GM06990 (cell line): Measurements from ENCODE around the gene CCNG2.

ENCODE experiments used
- DNase-seq: peaks from one replicate; pipeline ENCODE4 v3.0.0-alpha.2; 2011; ENCODE audit not compliant: insufficient read length; ENCODE audit errors: extremely low read depth
- H3K27me3 ChIP-seq: replicated peaks from 2 replicates; pipeline ENCODE4 v1.6.0; 2011; ENCODE audit warnings: low read length; ENCODE audit not compliant: control insufficient read depth, insufficient read depth
- H3K36me3 ChIP-seq: 2 replicates; pipeline ENCODE4 v1.5.1; 2011; ENCODE audit warnings: low read length; ENCODE audit not compliant: control insufficient read depth, insufficient read depth
- H3K4me3 ChIP-seq: replicated peaks from 2 replicates; pipeline ENCODE4 v1.5.1; 2011; ENCODE audit warnings: low read depth, mild to moderate bottlenecking, control low read depth, low read length
- TF ChIP-seq, protein P1 (sequence below): IDR thresholded peaks from 2 replicates; pipeline ENCODE4 v1.5.1; 2011; ENCODE audit warnings: low read length, control low read depth, mild to moderate bottlenecking, inconsistent platforms; ENCODE audit not compliant: insufficient read depth, poor library complexity, severe bottlenecking

The CCNG2 gene

DNA sequence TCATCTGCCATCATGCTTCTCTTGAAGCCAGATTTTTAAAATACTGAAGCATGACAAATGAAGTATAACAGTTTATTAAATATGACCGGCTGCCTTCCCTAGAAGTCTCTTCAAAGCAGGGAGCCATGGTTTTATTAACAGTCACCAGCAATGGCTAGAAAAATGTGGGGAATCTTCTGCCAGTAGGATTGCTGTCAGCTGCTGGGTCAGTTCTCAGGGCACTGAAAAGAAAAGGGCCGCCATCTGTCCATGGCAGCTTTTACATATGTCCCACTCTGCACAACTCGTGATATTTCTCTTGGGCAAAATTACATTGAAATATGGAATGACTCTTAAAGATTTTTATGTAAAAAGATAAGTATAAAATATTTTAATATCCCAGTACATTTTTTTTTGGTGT, 2.8 kb downstream of the CCNG2 start:
- DNase-seq: no peak
- Histone ChIP-seq H3K27me3 (no peaks in the 10 kb centered on the region), H3K36me3 (peaks cover 10% of the 10 kb centered on the region), H3K4me3 (no peak overlapping the region)
- TF ChIP-seq, protein P1, sequence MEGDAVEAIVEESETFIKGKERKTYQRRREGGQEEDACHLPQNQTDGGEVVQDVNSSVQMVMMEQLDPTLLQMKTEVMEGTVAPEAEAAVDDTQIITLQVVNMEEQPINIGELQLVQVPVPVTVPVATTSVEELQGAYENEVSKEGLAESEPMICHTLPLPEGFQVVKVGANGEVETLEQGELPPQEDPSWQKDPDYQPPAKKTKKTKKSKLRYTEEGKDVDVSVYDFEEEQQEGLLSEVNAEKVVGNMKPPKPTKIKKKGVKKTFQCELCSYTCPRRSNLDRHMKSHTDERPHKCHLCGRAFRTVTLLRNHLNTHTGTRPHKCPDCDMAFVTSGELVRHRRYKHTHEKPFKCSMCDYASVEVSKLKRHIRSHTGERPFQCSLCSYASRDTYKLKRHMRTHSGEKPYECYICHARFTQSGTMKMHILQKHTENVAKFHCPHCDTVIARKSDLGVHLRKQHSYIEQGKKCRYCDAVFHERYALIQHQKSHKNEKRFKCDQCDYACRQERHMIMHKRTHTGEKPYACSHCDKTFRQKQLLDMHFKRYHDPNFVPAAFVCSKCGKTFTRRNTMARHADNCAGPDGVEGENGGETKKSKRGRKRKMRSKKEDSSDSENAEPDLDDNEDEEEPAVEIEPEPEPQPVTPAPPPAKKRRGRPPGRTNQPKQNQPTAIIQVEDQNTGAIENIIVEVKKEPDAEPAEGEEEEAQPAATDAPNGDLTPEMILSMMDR: no peak

DNA sequence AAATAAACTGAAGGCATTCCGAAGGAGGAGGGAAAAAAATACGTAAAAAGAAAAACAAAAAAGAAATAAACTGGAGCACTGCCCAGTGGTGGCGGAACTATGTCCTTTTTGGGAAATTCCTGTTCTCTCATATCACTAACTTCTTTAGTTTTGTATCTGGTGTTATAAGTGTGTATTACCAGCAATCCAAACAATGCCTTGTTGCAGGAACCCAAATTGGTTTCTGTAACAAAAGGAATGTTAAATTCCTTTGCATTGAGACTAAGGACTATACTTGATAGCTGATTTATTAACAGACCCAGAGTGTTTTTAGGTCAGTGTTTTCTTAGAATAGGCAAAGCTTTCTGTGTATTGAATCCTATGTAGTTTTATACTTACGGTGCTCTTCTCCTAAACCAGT, 6.6 kb downstream of the CCNG2 start:
- H3K36me3 ChIP-seq: peaks cover 10% of the 10 kb centered on the region
- DNase-seq: no peak
- TF ChIP-seq, protein P1: no peak
- H3K27me3 ChIP-seq: no peaks in the 10 kb centered on the region
- H3K4me3 ChIP-seq: no peak overlapping the region

DNA sequence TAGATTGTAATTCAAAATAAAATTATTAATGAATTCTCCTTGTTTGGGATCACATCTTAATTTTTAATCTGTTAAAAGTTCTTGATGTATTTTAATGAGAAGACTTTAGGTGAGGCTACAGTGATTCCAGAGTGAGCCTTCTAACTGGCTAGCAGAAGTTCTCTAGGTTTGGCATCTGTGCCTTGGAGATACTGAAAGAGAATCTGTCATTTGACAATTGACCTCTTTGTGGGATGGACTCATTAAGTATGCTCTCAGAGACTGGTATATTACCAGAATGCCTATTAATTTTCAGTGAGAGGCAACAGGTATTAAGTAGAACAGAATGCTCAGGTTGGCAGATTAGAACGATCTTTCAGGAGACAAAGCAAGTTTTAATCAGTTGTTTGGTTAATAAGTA, 10.2 kb downstream of the CCNG2 start:
- no peak overlapping the region for H3K4me3 ChIP-seq
- no peaks in the 10 kb centered on the region for H3K27me3 ChIP-seq
- peaks cover 7% of the 10 kb centered on the region for H3K36me3 ChIP-seq
- TF ChIP-seq, protein P1: no peak
- DNase-seq: no peak

DNA sequence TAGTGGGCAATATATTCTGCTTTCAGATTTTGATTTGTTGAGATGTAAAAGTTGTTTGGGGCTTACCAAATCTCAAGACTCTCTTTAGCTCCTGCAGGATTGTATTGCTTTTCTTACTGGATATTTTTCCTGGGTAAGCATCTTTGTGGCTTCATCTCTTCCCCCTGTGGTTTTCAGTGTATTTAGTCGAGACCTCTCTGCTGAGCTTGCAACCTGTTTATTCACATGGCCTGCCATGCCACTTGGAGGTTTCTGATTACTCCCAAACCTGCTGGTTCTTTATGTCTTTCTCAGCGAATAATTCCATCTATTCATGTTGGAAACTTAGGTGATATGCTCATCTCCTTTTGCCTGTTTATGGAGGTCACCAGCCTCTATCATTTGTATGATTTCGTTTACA, 10.9 kb downstream of the CCNG2 start:
- TF ChIP-seq, protein P1: no peak
- Histone ChIP-seq H3K36me3 (peaks cover 3% of the 10 kb centered on the region), H3K27me3 (no peaks in the 10 kb centered on the region), H3K4me3 (no peak overlapping the region)
- DNase-seq: no peak

DNA sequence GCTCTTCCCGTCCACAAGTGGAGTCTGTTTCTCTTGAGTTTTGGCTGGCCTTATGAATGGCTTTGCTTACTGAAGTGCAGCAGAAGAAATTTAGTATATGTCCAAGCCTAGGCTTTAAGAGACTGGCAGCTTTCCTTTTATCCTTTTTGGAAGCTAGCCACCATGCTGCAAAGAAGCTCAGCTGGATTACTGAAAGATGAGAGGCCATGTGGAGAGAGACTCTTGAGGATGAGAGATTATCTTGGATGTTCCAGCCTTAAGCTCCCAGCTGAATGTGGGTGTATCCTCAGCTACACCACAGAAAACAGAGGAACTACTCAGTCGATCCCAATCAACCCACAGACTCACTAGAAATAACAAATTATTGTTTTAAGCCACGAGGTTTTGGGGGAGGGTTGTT, 12.5 kb downstream of the CCNG2 start:
- no peak overlapping the region for H3K4me3 ChIP-seq
- H3K36me3 ChIP-seq: no peaks in the 10 kb centered on the region; the same call in 1 of the 2 replicates
- no peaks in the 10 kb centered on the region for H3K27me3 ChIP-seq
- DNase-seq: no peak
- TF ChIP-seq, protein P1: no peak

DNA sequence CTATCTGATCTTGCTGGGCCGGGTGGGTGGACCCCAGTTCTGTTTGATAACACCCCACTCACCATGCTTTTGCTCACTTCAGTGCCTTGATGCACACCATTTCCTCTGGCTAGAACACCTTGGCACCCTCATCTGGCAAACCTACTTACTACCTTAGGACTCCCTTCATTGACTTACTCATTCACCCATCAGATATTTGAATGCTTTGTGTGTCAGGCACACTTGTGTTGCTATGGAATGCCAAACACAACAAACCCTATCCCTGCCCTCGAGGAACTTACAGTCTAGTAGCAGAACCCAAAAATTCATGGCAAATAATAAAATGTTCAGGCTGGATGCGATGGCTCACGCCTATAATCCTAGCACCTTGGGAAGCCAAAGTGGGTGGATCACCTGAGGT, 13.9 kb downstream of the CCNG2 start:
- DNase-seq: no peak
- Histone ChIP-seq H3K4me3 (no peak overlapping the region), H3K36me3 (no peaks in the 10 kb centered on the region; the same call in 1 of the 2 replicates), H3K27me3 (no peaks in the 10 kb centered on the region)
- TF ChIP-seq, protein P1: no peak
